Activated T-helper 1 cell treated with Interleukin-2 at 50 U/mL for 16 hours (primary cell): Measurements from ENCODE around the gene CIAO2B.

Experiments
- DNase-seq: peaks from one replicate; pipeline ENCODE4 v3.0.0-alpha.2; 2020; ENCODE audit warnings: low read depth

Gene CIAO2B

GRCh38 chr16:66919569-66920298 is 14.5 kb downstream of the CIAO2B start:
- no peak for DNase-seq

GRCh38 chr16:66918803-66919568 is 15.2 kb downstream of the CIAO2B start, which contains the start of gene CDH16:
TSS of gene CDH16 (minus strand) at chr16:66918885. CDS start at chr16:66918065, 820 bp downstream.
- no peak for DNase-seq

GRCh38 chr16:66918355-66918754 is 15.8 kb downstream of the CIAO2B start:
- no peak for DNase-seq

GRCh38 chr16:66917741-66918140 is 16.5 kb downstream of the CIAO2B start:
- DNase-seq, result no peak

GRCh38 chr16:66916518-66916917 is 17.7 kb downstream of the CIAO2B start:
- no peak for DNase-seq

- no peak for DNase-seq
Measured at GRCh38 chr16:66915041-66915440, 19.2 kb downstream of the CIAO2B start.

GRCh38 chr16:66914541-66914940 is 19.7 kb downstream of the CIAO2B start:
- DNase-seq, result no peak

- DNase-seq, result no peak
Measured at GRCh38 chr16:66913711-66914110, 20.5 kb downstream of the CIAO2B start.

GRCh38 chr16:66913081-66913480 is 21.1 kb downstream of the CIAO2B start:
- no peak for DNase-seq

GRCh38 chr16:66911801-66912200 is 22.4 kb downstream of the CIAO2B start:
- no peak for DNase-seq

GRCh38 chr16:66911112-66911511 is 23.1 kb downstream of the CIAO2B start:
- no peak for DNase-seq

- no peak for DNase-seq
Measured at GRCh38 chr16:66910175-66910940, 23.8 kb downstream of the CIAO2B start.

GRCh38 chr16:66908762-66909559 is 25.2 kb downstream of the CIAO2B start:
- no peak for DNase-seq

- no peak for DNase-seq
Measured at GRCh38 chr16:66908116-66908515, 26.1 kb downstream of the CIAO2B start.

GRCh38 chr16:66906916-66907836 is 27.0 kb downstream of the CIAO2B start:
- DNase-seq, result no peak

- no peak for DNase-seq
Measured at GRCh38 chr16:66905633-66906539, 28.3 kb downstream of the CIAO2B start.

GRCh38 chr16:66904846-66905632 is 29.2 kb downstream of the CIAO2B start:
- no peak for DNase-seq

- DNase-seq, result no peak
Measured at GRCh38 chr16:66904428-66904845, 29.8 kb downstream of the CIAO2B start.
